ENCODE data around the gene SPN.
"Not testable (repeated sequence)": the region's sequence is repeated elsewhere in the genome, so short reads cannot be mapped to it uniquely, and the experiment has no call there.

Gene SPN

GRCh38 chr16:29678691-29679267 is 15.7 kb downstream of the SPN start, which contains the start of gene QPRT:
Gene QPRT, plus strand, starts transcription at chr16:29679180. Its CDS starts 18 bp downstream, at chr16:29679198.
- no peak for DNase-seq (ENCODE audit: low read depth)

GRCh38 chr16:29680180-29680598 is 17.1 kb downstream of the SPN start:
- no peak for DNase-seq (ENCODE audit: low read depth)

- DNase-seq (ENCODE audit: low read depth): no peak
These were observed 20.6 kb downstream of the SPN start for GRCh38 chr16:29683543-29684090.

- DNase-seq (ENCODE audit: low read depth): no peak
These were observed 21.6 kb downstream of the SPN start for GRCh38 chr16:29684679-29685078.

GRCh38 chr16:29686740-29687332 is 23.8 kb downstream of the SPN start:
- DNase-seq (ENCODE audit: low read depth): no peak

- DNase-seq (ENCODE audit: low read depth): no peak
These were observed 24.7 kb downstream of the SPN start for GRCh38 chr16:29687755-29688154.

GRCh38 chr16:29688172-29688571 is 25.1 kb downstream of the SPN start:
- no peak for DNase-seq (ENCODE audit: low read depth)

- not testable (repeated sequence) for DNase-seq (ENCODE audit: low read depth)
These were observed 26.7 kb downstream of the SPN start for GRCh38 chr16:29689490-29690351.

- not testable (repeated sequence) for DNase-seq (ENCODE audit: low read depth)
These were observed 29.6 kb downstream of the SPN start for GRCh38 chr16:29692606-29693005.

- DNase-seq (ENCODE audit: low read depth): no peak
These were observed 31.5 kb downstream of the SPN start for GRCh38 chr16:29694384-29695195.

GRCh38 chr16:29695675-29696074 is 32.6 kb downstream of the SPN start:
- DNase-seq (ENCODE audit: low read depth): not testable (repeated sequence)

GRCh38 chr16:29696881-29697331 is 33.9 kb downstream of the SPN start:
- no peak for DNase-seq (ENCODE audit: low read depth)

GRCh38 chr16:29697391-29697790 is 34.3 kb downstream of the SPN start:
- no peak for DNase-seq (ENCODE audit: low read depth)

- no peak for DNase-seq (ENCODE audit: low read depth)
These were observed 35.0 kb downstream of the SPN start for GRCh38 chr16:29698042-29698441.

- no peak for DNase-seq (ENCODE audit: low read depth)
These were observed 35.7 kb downstream of the SPN start for GRCh38 chr16:29698484-29699323.

- no peak for DNase-seq (ENCODE audit: low read depth)
These were observed 36.5 kb downstream of the SPN start for GRCh38 chr16:29699324-29700219.

GRCh38 chr16:29700253-29700987 is 37.4 kb downstream of the SPN start:
- DNase-seq (ENCODE audit: low read depth): peak; percentile 58

- no peak for DNase-seq (ENCODE audit: low read depth)
These were observed 38.1 kb downstream of the SPN start for GRCh38 chr16:29701214-29701555.

GRCh38 chr16:29702269-29702668 is 39.2 kb downstream of the SPN start:
- no peak for DNase-seq (ENCODE audit: low read depth)

All from stimulated activated CD8-positive, alpha-beta memory T cell treated with anti-CD3 and anti-CD28 coated beads, Interleukin-15, amount 100 ng/mL, for 1 hour (primary cell).